ENCODE results near the gene PLD6.
"Not testable (repeated sequence)": the region's sequence is repeated elsewhere in the genome, so short reads cannot be mapped to it uniquely, and the experiment has no call there.

The PLD6 gene

DNA sequence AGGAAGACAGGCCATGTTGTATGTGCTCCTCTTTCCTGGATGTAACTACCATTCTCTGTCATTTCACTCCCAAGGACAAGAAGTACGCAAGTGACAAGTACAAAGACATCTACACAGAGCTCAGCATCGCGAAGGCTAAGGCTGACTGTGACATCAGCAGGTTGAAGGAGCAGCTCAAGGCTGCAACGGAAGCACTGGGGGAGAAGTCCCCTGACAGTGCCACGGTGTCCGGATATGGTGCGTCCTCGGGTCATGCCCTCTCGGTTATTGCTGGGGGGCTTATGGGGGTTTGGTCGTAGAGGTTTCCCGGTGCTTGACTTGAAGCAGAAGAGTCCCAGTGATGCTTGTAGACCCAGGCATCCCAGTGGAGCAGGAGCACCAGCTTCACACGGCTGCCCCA is 29.0 kb downstream of the PLD6 start:
- no peak for DNase-seq (ENCODE audit: low read depth in 2 of 3, low spot score in 1 of 3)

DNA sequence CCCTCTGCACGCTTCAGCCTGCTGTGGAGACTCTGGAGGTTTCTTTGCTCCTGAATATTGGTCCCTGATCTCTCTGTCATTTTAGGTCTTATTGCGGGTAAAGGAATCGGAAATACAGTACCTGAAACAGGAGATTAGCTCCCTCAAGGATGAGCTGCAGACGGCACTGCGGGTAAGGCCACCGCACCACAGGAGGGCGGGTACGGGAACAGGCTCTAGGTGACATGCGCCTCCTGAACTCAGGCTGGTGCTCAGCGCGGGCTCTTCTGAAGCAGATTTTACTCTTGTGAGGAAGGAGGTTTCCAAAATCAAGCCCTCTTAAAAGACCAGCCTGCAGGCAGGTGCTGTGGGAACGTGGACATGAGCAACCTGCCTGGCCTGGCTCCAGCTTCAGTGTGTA is 29.8 kb downstream of the PLD6 start:
- no peak for DNase-seq (ENCODE audit: low read depth in 2 of 3, low spot score in 1 of 3)

- DNase-seq (ENCODE audit: low read depth in 2 of 3, low spot score in 1 of 3): no peak
These were observed 30.2 kb downstream of the PLD6 start for GRCh38 chr17:17175917-17176316.

- DNase-seq (ENCODE audit: low read depth in 2 of 3, low spot score in 1 of 3): no peak
These were observed 30.8 kb downstream of the PLD6 start for GRCh38 chr17:17175340-17175739.

DNA sequence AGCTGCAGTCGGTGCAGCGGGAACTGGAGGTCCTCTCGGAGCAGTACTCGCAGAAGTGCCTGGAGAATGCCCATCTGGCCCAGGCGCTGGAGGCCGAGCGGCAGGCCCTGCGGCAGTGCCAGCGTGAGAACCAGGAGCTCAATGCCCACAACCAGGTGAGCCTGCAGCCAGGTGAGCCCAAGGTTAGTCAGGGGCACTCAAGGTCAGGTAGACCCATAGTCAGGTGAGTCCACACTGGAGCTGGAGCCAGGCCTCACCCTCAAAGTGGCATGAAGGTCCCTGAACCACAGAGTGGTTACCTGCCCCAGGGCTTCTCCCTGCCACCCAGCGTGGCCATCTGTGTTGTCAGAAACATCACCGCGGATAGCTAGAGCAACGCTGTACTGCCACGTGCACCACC is 32.2 kb downstream of the PLD6 start:
- no peak for DNase-seq (ENCODE audit: low read depth in 2 of 3, low spot score in 1 of 3)

DNA sequence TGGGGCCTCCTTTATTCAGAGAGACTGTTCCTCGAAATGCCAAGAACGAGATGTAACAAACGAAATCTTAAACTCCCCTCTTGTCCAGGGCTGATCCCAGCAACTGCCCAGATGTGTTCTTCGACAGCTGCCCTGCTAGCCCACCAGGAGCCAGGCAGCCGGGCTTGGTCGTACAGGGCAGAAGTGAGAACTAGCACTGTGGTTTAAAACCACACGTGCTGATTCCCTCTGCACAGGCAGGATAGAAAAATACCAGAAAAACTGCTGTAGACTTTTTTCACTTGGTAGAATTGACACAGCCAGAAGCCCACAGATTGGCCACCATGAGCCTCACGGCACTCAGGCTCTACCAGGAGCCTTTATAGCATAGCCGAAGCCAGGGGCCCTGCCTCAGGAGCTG is 33.1 kb downstream of the PLD6 start:
- DNase-seq (ENCODE audit: low read depth in 2 of 3, low spot score in 1 of 3): no peak

DNA sequence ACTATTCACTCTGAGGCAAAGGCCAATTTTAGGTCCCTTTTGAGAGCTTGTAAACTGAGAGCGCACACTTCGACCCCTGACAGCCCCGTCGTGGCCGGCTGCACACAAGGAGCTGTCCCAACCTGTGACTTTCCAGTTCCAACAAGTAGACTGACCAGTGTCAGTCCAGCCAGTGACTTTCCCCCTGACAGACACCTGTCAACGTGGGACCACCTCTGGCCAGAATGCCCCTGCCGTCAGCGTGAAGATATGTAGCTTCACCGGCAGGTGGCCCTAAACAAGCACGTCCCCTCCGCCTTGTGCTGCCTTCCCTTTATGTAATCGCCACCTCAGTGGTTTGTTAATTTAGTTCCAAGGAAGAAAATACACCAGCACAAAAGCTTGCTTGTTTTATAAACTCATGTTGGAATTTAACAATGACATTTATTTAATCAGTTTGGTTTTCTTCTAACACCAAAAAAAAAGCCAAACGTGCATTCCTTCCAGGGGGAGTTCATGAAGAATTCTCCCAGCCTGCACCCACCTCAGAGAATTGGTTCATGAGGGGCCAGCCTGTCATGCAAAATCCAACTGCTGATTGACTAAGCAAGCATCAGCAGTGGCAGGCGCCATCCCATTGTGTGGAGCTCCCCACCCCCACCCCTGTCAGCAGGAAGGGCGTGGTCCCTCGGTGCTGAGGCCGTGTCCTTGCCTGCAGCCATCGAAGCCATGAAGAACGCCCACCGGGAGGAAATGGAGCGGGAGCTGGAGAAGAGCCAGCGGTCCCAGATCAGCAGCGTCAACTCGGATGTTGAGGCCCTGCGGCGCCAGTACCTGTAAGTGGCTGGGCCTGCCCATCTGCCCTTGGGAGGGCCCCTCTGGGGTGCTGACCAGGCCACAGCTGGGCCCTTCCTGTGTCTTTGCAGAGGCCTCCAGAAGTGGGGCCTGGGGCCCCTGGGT is 33.9 kb downstream of the PLD6 start:
- DNase-seq (ENCODE audit: low read depth in 2 of 3, low spot score in 1 of 3): no peak

DNA sequence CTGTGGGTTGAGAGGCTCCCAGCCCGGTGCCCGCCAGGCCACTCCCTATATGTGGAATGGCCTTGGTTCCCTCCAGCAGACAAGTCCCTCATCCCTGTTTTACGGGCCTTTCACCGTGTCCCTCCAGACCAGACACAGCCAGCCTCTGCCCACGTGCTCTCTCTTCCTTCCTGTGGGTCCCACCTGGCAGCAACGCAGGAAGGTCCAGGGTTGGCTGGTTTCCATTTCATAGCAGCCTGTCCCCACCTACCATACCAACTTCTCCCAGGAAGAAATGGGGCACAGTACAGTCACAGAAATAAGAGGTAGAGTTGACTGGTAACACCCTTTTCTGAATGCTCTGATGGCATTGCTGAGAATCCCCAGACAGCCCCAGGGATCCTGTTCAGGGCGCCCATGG is 34.9 kb downstream of the PLD6 start:
- no peak for DNase-seq (ENCODE audit: low read depth in 2 of 3, low spot score in 1 of 3)

GRCh38 chr17:17170346-17170985 is 35.7 kb downstream of the PLD6 start:
- DNase-seq (ENCODE audit: low read depth in 2 of 3, low spot score in 1 of 3): no peak

DNA sequence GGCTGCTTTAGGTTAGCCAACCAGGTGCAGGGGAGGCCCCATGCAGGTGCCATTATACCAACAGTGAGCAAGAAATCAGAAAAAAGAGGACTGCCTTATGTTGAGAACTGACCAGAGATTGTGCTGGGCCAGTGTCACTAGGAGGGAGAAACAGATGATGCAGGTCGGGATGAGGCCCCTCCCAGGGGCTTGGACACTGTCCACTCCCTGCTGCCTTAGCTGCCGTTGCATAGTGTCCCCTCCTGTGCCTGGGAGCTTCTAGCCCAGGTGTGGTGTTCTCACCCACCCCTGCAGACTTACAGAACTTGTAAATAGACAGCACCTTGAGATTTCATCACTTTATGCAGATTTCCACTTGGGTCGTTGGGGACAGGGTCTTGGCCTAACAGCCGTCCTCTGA is 36.7 kb downstream of the PLD6 start:
- no peak for DNase-seq (ENCODE audit: low read depth in 2 of 3, low spot score in 1 of 3)

DNA sequence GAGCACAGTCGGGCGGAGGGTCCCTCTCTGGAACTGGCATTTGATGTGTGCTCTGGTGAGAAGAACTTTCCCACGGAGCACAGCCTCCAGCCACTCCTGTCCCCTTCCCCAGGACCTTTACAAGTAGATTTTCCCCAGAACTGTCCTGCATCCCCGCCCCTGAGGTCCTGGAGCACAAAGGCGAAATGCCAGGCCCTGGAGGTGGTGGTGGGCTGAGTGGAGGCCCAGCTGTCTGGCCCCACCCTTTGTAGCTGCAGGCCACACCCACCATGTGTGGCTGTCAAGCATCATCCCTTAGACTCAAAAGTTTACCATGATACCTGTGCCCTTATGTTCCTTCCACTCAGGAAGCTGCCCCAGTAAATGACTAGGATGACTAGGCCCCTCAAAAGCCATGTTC is 37.7 kb downstream of the PLD6 start:
- no peak for DNase-seq (ENCODE audit: low read depth in 2 of 3, low spot score in 1 of 3)

DNA sequence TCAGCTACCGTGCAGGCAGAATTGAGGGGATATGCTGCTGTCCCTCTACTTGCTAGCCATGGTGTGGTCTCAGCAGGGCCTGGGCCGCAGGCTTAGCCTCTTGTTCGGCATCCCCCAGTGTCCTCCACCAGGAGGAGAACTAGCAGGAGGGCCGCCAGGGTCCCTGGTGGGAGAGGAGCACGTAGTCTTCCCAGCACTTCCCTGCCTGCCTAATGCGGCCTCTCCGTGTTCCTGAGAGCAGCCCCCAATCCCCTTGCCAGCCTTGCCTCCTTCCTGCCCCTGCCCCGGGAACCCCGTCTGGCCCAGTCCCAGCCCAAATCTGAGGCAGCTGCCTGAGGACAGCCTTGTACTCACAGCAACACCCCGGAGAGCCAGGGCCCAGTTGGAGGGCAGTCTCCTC is 38.1 kb downstream of the PLD6 start:
- DNase-seq (ENCODE audit: low read depth in 2 of 3, low spot score in 1 of 3): no peak

GRCh38 chr17:17167356-17167755 is 38.8 kb downstream of the PLD6 start:
- no peak for DNase-seq (ENCODE audit: low read depth in 2 of 3, low spot score in 1 of 3)

GRCh38 chr17:17166446-17166845 is 39.7 kb downstream of the PLD6 start:
- no peak for DNase-seq (ENCODE audit: low read depth in 2 of 3, low spot score in 1 of 3)

DNA sequence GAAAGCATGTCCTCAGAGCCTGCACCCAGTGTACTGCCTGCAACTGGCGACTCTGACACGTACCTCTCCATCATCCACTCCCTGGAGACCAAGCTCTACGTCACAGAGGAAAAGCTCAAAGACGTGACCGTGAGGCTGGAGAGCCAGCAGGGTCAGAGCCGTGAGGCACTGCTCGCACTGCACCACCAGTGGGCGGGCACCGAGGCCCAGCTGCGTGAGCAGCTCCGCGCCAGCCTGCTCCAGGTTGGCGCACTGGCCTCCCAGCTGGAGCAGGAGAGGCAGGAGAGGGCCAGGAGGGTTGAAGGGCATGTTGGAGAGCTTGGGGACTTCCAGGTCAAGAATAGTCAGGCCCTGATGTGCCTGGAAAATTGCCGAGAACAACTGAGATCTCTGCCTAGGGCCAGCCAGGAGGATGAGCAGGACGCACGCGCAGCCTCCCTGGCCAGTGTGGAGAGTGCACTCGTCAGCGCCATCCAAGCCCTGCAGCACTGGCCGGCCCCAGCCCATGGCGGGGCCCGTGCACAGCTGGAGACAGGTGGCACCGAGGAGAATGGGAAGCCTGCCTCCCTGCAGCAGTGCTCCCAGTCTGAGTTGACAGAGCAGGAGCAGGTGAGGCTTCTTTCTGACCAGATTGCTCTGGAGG is 40.3 kb downstream of the PLD6 start:
- no peak for DNase-seq (ENCODE audit: low read depth in 2 of 3, low spot score in 1 of 3)

DNA sequence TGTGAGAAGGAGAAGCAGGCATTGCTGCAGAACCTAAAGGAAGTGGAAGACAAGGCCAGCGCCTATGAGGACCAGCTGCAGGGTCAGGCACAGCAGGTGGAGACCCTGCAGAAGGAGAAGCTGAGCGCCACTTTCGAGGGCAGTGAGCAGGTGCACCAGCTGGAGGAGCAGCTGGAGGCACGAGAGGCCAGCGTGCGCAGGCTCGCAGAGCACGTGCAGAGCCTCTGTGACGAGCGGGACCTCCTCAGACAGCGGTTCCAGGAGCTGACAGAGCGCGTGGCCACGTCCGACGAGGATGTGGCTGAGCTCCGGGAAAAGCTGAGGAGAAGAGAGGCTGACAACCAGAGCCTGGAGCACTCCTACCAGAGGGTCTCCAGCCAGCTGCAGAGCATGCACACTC is 41.5 kb downstream of the PLD6 start:
- DNase-seq (ENCODE audit: low read depth in 2 of 3, low spot score in 1 of 3): no peak

GRCh38 chr17:17164156-17164555 is 42.0 kb downstream of the PLD6 start:
- no peak for DNase-seq (ENCODE audit: low read depth in 2 of 3, low spot score in 1 of 3)

DNA sequence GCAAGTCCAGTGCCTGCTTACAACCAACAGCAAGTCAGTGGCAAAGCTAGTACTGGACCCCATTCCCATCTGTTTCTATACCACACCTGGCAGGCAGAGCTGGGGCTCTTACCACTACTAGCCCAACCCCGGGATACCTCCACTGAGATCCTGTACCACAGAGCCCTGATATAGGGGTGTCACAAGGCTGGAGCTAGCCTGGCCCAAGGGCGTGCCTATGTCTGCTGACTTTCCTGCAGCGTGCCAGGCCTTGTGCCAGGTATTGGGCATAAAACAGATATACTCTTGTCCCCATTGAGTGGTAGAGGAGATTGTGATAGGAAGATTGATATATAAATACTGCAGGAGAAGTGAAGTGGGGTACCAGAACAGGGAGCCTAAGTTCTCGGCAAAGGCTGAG is 44.4 kb downstream of the PLD6 start:
- no peak for DNase-seq (ENCODE audit: low read depth in 2 of 3, low spot score in 1 of 3)

- DNase-seq (ENCODE audit: low read depth in 2 of 3, low spot score in 1 of 3): no peak
These were observed 45.0 kb downstream of the PLD6 start for GRCh38 chr17:17161121-17161520.

GRCh38 chr17:17159571-17159970 is 46.6 kb downstream of the PLD6 start:
- DNase-seq (ENCODE audit: low read depth in 2 of 3, low spot score in 1 of 3): no peak

DNA sequence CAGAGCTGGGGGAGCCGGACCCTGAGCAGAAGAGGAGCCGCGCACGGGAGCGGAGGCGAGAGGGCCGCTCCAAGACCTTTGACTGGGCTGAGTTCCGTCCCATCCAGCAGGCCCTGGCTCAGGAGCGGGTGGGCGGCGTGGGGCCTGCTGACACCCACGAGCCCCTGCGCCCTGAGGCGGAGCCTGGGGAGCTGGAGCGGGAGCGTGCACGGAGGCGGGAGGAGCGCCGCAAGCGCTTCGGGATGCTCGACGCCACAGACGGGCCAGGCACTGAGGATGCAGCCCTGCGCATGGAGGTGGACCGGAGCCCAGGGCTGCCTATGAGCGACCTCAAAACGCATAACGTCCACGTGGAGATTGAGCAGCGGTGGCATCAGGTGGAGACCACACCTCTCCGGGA is 47.6 kb downstream of the PLD6 start:
- not testable (repeated sequence) for DNase-seq (ENCODE audit: low read depth in 2 of 3, low spot score in 1 of 3)

- DNase-seq (ENCODE audit: low read depth in 2 of 3, low spot score in 1 of 3): no peak
These were observed 49.1 kb downstream of the PLD6 start for GRCh38 chr17:17157041-17157440.

Data from stimulated activated CD4-positive, alpha-beta T cell treated with anti-CD3 and anti-CD28 coated beads, Interleukin-12 subunit alpha, Interleukin-12 subunit beta, amount 100 ng/mL, for 48 hours (primary cell).